Stimulated activated naive CD8-positive, alpha-beta T cell treated with anti-CD3 and anti-CD28 coated beads, Interleukin-15, Interleukin-2, amounts not matched to agents 100 ng/mL and 50 ng/mL, for 24 hours (primary cell): ENCODE results near the gene GOLGA5.
"Not testable (repeated sequence)": the region's sequence is repeated elsewhere in the genome, so short reads cannot be mapped to it uniquely, and the experiment has no call there.

ENCODE experiments used
- H3K27ac Mint-ChIP-seq: one replicate; pipeline ENCODE4 v1.8.0; 2021; ENCODE audit warnings: mild to moderate bottlenecking, mixed read lengths
- H3K27me3 Mint-ChIP-seq: one replicate; pipeline ENCODE4 v1.8.0; 2021; ENCODE audit warnings: mixed read lengths
- H3K36me3 Mint-ChIP-seq: one replicate; pipeline ENCODE4 v1.8.0; 2021; ENCODE audit warnings: low read depth, mixed read lengths
- H3K4me1 Mint-ChIP-seq: one replicate; pipeline ENCODE4 v1.8.0; 2021; ENCODE audit warnings: low read depth, mixed read lengths
- H3K4me3 Mint-ChIP-seq: one replicate; pipeline ENCODE4 v1.8.0; 2021; ENCODE audit warnings: mild to moderate bottlenecking, mixed read lengths
- H3K9me3 Mint-ChIP-seq: one replicate; pipeline ENCODE4 v1.8.0; 2021; ENCODE audit warnings: mixed read lengths

GOLGA5 gene

DNA sequence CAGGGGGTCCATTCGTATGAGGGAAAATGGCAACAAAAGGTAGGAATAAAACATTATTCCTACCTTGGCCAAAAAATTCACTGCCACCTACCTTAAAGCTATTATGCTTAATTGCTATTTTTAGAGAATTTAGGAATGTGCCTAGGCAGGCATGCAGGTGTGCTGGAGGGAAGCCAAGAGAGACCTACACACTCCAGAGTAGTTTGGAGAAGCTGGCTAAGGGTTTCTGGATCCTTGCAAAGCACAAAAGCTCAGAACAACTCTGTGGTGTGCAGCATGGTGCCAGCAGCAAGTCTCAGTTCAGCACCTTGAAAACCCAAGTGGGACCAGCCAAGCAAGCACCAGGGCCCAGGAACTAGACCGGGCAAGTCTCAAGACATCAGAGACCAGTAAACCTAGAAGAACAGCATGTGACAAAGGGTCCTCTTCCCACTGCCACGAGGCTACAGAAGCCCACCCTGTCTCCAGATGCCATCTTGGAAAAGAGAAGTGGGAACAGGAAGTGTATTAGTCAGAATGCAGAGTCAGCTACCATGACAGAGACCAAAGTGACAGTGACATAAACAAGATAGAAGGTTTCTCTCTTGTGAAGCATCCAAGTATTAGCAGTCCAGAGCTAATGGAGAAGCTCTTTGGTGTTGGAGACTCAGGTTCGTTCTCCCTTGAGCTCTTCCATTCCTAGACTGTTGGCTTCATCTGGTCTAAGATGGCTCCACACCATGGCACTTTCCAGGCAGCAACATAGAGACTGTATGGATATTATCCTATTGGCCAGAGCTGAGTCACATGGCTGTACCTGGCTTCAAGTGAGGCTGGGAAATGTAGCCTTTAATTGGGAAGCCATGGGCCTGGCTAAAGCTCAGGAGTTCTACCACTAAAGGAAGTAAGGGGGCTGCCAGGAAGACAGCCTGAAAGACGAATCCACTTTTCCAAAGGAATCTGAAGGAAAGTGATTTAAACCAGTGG, 30.2 kb upstream of the GOLGA5 start:
- H3K36me3 Mint-ChIP-seq, H3K9me3 Mint-ChIP-seq, H3K4me3 Mint-ChIP-seq, H3K27ac Mint-ChIP-seq: not testable (repeated sequence)
- Mint-ChIP-seq H3K27me3 (peaks cover 52% of the 10 kb centered on the region), H3K4me1 (peaks cover 41% of the 10 kb centered on the region)

DNA sequence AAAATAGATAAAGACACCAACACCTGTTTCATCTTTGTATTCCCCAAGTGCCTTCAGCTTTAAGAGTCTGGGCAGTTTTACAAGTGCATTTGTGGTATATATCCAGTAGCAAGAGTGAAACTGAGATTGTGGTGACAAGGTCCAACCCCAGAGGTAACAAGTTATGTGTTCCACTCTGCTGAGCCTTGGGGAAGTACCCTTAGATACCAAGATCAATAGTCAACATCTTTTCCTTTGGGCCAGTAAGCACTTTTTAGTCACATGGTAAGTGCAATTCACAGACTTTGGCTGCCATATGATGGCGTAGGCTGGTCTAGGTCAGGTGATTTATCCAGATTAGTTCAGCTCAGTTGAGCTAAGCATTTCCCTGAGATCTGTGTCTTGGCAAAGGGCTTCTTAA, 25.9 kb upstream of the GOLGA5 start:
- Mint-ChIP-seq H3K27me3 (peaks cover 26% of the 10 kb centered on the region), H3K4me1 (peaks cover 38% of the 10 kb centered on the region)
- H3K4me3 Mint-ChIP-seq, H3K27ac Mint-ChIP-seq, H3K9me3 Mint-ChIP-seq, H3K36me3 Mint-ChIP-seq: not testable (repeated sequence)

GRCh38 chr14:92768795-92769194, 25.3 kb upstream of the GOLGA5 start:
- H3K4me1 Mint-ChIP-seq = peaks cover 38% of the 10 kb centered on the region
- H3K4me3 Mint-ChIP-seq = no peak overlapping the region
- no peaks in the 10 kb centered on the region for H3K9me3 Mint-ChIP-seq
- H3K36me3 Mint-ChIP-seq = no peaks in the 10 kb centered on the region
- peaks cover 29% of the 10 kb centered on the region for H3K27me3 Mint-ChIP-seq
- H3K27ac Mint-ChIP-seq = no peak overlapping the region

- H3K27ac Mint-ChIP-seq = no peak overlapping the region
- no peaks in the 10 kb centered on the region for H3K36me3 Mint-ChIP-seq
- H3K9me3 Mint-ChIP-seq = no peaks in the 10 kb centered on the region
- peaks cover 52% of the 10 kb centered on the region for H3K4me1 Mint-ChIP-seq
- no peak overlapping the region for H3K4me3 Mint-ChIP-seq
- peaks cover 28% of the 10 kb centered on the region for H3K27me3 Mint-ChIP-seq
Observed at GRCh38 chr14:92770484-92770883, 23.6 kb upstream of the GOLGA5 start.

- H3K27me3 Mint-ChIP-seq = peaks cover 22% of the 10 kb centered on the region
- H3K9me3 Mint-ChIP-seq = no peaks in the 10 kb centered on the region
- peaks cover 41% of the 10 kb centered on the region for H3K4me1 Mint-ChIP-seq
- H3K36me3 Mint-ChIP-seq = no peaks in the 10 kb centered on the region
- no peak overlapping the region for H3K4me3 Mint-ChIP-seq
- H3K27ac Mint-ChIP-seq = no peak overlapping the region
Observed at GRCh38 chr14:92774572-92774971, 19.5 kb upstream of the GOLGA5 start.

DNA sequence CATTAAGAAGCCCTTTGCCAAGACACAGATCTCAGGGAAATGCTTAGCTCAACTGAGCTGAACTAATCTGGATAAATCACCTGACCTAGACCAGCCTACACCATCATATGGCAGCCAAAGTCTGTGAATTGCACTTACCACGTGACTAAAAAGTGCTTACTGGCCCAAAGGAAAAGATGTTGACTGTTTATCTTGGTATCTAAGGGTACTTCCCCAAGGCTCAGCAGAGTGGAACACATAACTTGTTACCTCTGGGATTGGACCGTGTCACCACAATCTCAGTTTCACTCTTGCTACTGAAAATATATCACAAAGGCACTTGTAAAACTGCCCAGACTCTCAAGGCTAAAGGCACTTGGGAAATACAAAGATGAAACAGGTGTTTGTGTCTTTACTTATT, 18.8 kb upstream of the GOLGA5 start:
- Mint-ChIP-seq H3K4me1 (peaks cover 44% of the 10 kb centered on the region), H3K27me3 (peaks cover 22% of the 10 kb centered on the region)
- not testable (repeated sequence) for H3K36me3 Mint-ChIP-seq, H3K9me3 Mint-ChIP-seq, H3K27ac Mint-ChIP-seq, H3K4me3 Mint-ChIP-seq

GRCh38 chr14:92778868-92779565, 15.1 kb upstream of the GOLGA5 start:
- H3K9me3 Mint-ChIP-seq, H3K27ac Mint-ChIP-seq, H3K4me3 Mint-ChIP-seq, H3K36me3 Mint-ChIP-seq: not testable (repeated sequence)
- H3K4me1 Mint-ChIP-seq = peaks cover 46% of the 10 kb centered on the region
- H3K27me3 Mint-ChIP-seq = peaks cover 12% of the 10 kb centered on the region

GRCh38 chr14:92780444-92781232, 13.5 kb upstream of the GOLGA5 start:
- Mint-ChIP-seq H3K4me3 (no peak overlapping the region), H3K36me3 (no peaks in the 10 kb centered on the region), H3K27me3 (peaks cover 9% of the 10 kb centered on the region), H3K9me3 (no peaks in the 10 kb centered on the region), H3K27ac (peak overlapping the region; percentile 8), H3K4me1 (peaks cover 34% of the 10 kb centered on the region)

DNA sequence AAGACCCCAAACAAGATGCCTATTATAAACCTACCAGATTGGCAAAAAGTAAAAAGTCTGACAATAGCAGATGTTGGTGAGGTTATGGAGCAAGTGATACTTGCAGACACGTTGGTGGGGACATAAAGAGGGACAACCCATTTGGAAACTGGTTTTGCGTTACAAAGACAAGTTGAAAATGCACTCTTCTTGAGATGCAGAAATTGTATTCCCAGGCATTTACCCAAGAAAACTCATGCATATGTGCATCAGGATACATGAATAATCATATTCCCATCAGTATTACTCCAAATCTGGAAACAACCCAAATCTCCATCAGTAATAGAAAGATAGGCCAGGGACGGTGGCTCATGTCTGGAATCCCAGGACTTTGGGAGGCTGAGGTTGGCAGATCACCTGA, 12.8 kb upstream of the GOLGA5 start:
- H3K9me3 Mint-ChIP-seq = no peaks in the 10 kb centered on the region
- H3K4me3 Mint-ChIP-seq = no peak overlapping the region
- H3K27ac Mint-ChIP-seq = no peak overlapping the region
- H3K36me3 Mint-ChIP-seq = no peaks in the 10 kb centered on the region
- peaks cover 7% of the 10 kb centered on the region for H3K27me3 Mint-ChIP-seq
- H3K4me1 Mint-ChIP-seq = peaks cover 36% of the 10 kb centered on the region

GRCh38 chr14:92783813-92784431, 10.2 kb upstream of the GOLGA5 start:
- Mint-ChIP-seq H3K27ac (no peak overlapping the region), H3K4me1 (peaks cover 38% of the 10 kb centered on the region), H3K27me3 (no peaks in the 10 kb centered on the region), H3K9me3 (peaks cover 3% of the 10 kb centered on the region), H3K4me3 (no peak overlapping the region), H3K36me3 (peaks cover 3% of the 10 kb centered on the region)

DNA sequence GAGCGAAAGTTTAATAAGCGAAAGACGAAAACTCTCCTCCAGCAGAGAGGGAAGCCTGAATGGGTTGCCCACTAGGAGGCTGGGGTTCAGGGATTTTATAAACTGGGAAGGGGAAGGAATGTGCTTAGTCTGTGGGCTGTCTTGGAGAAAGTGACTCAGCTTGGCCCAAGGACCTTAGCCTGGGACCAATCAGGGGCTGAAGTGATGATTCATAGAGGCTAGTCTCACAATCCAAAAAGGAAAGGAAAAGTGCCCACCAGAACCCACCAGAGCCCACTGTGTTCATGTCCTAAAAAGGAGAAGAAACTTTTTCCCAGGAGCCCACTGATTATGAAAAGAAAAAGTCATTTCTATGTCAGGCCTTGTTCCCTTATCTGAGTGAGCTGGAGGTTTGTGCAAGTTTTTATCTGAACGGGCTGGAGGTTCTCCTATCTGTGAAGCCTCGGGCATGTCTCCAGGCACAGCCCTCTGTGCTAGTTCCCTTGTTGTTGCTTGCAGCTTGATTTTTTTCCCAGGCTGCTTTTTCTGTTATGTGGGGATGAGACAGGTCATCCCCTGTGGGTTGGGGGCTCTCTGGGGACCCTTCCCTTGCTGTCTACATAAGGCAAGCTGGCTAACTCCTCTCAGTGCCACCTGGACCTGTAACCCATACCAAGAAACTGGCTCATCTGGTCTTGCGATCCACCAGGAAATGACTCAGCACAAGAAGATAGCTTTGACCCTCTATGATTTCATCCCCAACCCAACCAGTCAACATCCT, 8.3 kb upstream of the GOLGA5 start:
- Mint-ChIP-seq H3K36me3 (peaks cover 11% of the 10 kb centered on the region), H3K9me3 (peaks cover 17% of the 10 kb centered on the region), H3K27ac (no peak overlapping the region), H3K4me1 (peaks cover 25% of the 10 kb centered on the region), H3K27me3 (no peaks in the 10 kb centered on the region), H3K4me3 (no peak overlapping the region)

- peaks cover 19% of the 10 kb centered on the region for H3K9me3 Mint-ChIP-seq
- H3K27me3 Mint-ChIP-seq = no peaks in the 10 kb centered on the region
- H3K36me3 Mint-ChIP-seq = peaks cover 11% of the 10 kb centered on the region
- H3K4me3 Mint-ChIP-seq = no peak overlapping the region
- no peak overlapping the region for H3K27ac Mint-ChIP-seq
- H3K4me1 Mint-ChIP-seq = peaks cover 24% of the 10 kb centered on the region
Observed at GRCh38 chr14:92786427-92786756, 7.7 kb upstream of the GOLGA5 start.

GRCh38 chr14:92787554-92787953, 6.6 kb upstream of the GOLGA5 start:
- no peaks in the 10 kb centered on the region for H3K27me3 Mint-ChIP-seq
- H3K4me1 Mint-ChIP-seq = peaks cover 24% of the 10 kb centered on the region
- H3K36me3 Mint-ChIP-seq = peaks cover 11% of the 10 kb centered on the region
- peaks cover 22% of the 10 kb centered on the region for H3K9me3 Mint-ChIP-seq
- H3K4me3 Mint-ChIP-seq = no peak overlapping the region
- no peak overlapping the region for H3K27ac Mint-ChIP-seq

- Mint-ChIP-seq H3K4me1 (peaks cover 32% of the 10 kb centered on the region), H3K9me3 (peaks cover 22% of the 10 kb centered on the region), H3K36me3 (peaks cover 14% of the 10 kb centered on the region), H3K4me3 (no peak overlapping the region), H3K27me3 (no peaks in the 10 kb centered on the region), H3K27ac (no peak overlapping the region)
Observed at GRCh38 chr14:92789457-92790089, 4.5 kb upstream of the GOLGA5 start.
